Smooth muscle cell (in vitro differentiated cells): Measurements from ENCODE around the gene KREMEN1. TPM values are rescaled to one million over a fixed set of nuclear protein-coding genes. Genes with fewer than 3 reads are reported as not detected.

Source experiments
- DNase-seq: peaks from one replicate; lab custom pipeline; 2025; ENCODE audit not compliant: unreplicated experiment; lab: John Stamatoyannopoulos, UW
- H2AFZ ChIP-seq: fragments of 200-600 bp; sonication (generic); 2 replicates; pipeline ENCODE4 v1.6.0; 2016; ENCODE audit warnings: antibody characterized with exemption, low read depth, mild to moderate bottlenecking
- H3F3A ChIP-seq: fragments of 200-600 bp; sonication (generic); 2 replicates; pipeline ENCODE4 v1.6.0; 2017; ENCODE audit warnings: antibody characterized with exemption, low read depth
- H3K27ac ChIP-seq: fragments of 200-600 bp; sonication (generic); 2 replicates; pipeline ENCODE4 v1.5.1; 2016; ENCODE audit warnings: low read depth, mild to moderate bottlenecking
- H3K27me3 ChIP-seq: fragments of 200-600 bp; sonication (generic); 2 replicates; pipeline ENCODE4 v1.6.1; 2016; ENCODE audit warnings: low read depth, mild to moderate bottlenecking
- H3K36me3 ChIP-seq: fragments of 200-600 bp; sonication (generic); 2 replicates; pipeline ENCODE4 v1.5.1; 2016; ENCODE audit warnings: low read depth
- H3K4me1 ChIP-seq: fragments of 200-600 bp; sonication (generic); 2 replicates; pipeline ENCODE4 v1.5.1; 2016; ENCODE audit warnings: low read depth
- H3K4me2 ChIP-seq: fragments of 200-600 bp; sonication (generic); 2 replicates; pipeline ENCODE4 v1.6.0; 2016; ENCODE audit warnings: mild to moderate bottlenecking
- H3K4me3 ChIP-seq: fragments of 200-600 bp; sonication (generic); 2 replicates; pipeline ENCODE4 v1.5.1; 2016; ENCODE audit warnings: mild to moderate bottlenecking
- H3K79me2 ChIP-seq: fragments of 200-600 bp; sonication (generic); 2 replicates; pipeline ENCODE4 v1.6.0; 2016; ENCODE audit warnings: low read depth, mild to moderate bottlenecking
- H3K9ac ChIP-seq: fragments of 200-600 bp; sonication (generic); 2 replicates; pipeline ENCODE4 v1.6.0; 2016; ENCODE audit warnings: low read depth
- H3K9me3 ChIP-seq: fragments of 200-600 bp; sonication (generic); replicated peaks from 2 replicates; pipeline ENCODE4 v1.5.1; 2016; ENCODE audit warnings: low read depth
- H4K20me1 ChIP-seq: fragments of 200-600 bp; sonication (generic); 2 replicates; pipeline ENCODE4 v1.6.0; 2016; ENCODE audit warnings: low read depth
- CTCF ChIP-seq: fragments of 200-600 bp; sonication (generic); IDR thresholded peaks from 2 replicates; pipeline ENCODE4 v1.5.1; 2017; ENCODE audit warnings: borderline replicate concordance, mild to moderate bottlenecking, antibody characterized with exemption; ENCODE audit not compliant: insufficient read depth, poor library complexity, severe bottlenecking
- WGBS: methylation state at CpG from one replicate; pipeline ENCODE4 v1.1.7; 2016; ENCODE audit warnings: low lambda C conversion rate; 5-methylcytosine and 5-hydroxymethylcytosine counted together
- polyA plus RNA-seq: library from polyadenylated mRNA; unstranded; fragments of >200 nt; fragmentation: Nextera tagmentation; extraction: Ambion mirVana; gene quantifications from 2 replicates; pipeline ENCODE4 v1.2.1, GENCODE V29; 2016
- total RNA-seq: library from RNA; depleted of rRNA; stranded (reverse); fragments of >200 nt; gene quantifications from 2 replicates; pipeline ENCODE4 v1.2.3, GENCODE V29; 2014

Gene KREMEN1
- total and polyA plus RNA-seq, 2 experiments from 2014 or later: 6.0 to 6.8 TPM

DNA sequence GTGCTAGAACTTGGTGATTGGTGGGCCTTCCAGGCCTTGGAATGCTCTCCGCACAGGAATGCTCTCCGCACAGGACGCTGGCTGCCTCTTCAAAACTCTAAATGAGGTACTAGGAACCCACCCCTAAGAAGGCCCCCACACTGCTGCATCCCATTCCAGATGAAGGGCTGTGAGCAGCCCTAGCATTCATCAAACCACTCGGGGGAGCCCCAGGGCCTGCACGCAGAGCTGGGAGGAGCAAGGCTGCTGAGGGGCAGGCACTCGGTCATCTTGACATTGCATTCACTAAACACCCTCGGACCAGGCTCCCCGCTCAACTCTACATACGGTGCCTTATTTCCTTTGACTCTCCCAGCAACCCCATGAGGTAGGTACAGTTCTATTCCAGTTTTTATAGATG, 83.7 kb downstream of the KREMEN1 start:
- no peak overlapping the region for H3K27ac ChIP-seq
- H3K36me3 ChIP-seq: no peaks in the 10 kb centered on the region
- H3K79me2 ChIP-seq: no peaks in the 10 kb centered on the region
- peaks cover 5% of the 10 kb centered on the region for H3K27me3 ChIP-seq
- H3K4me2 ChIP-seq: no peak overlapping the region
- H3K9ac ChIP-seq: no peak overlapping the region
- 70% methylated on average over 8 of the region's 9 CpGs for WGBS
- H2AFZ ChIP-seq: no peak overlapping the region
- H3F3A ChIP-seq: no peaks in the 10 kb centered on the region
- TF ChIP-seq CTCF: no peak
- H4K20me1 ChIP-seq: no peaks in the 10 kb centered on the region
- H3K4me1 ChIP-seq: peaks cover 18% of the 10 kb centered on the region
- no peaks in the 10 kb centered on the region for H3K9me3 ChIP-seq
- no peak overlapping the region for H3K4me3 ChIP-seq
- no peak for DNase-seq

- WGBS: 94% methylated on average over 11 of the region's 11 CpGs
- H3K27ac ChIP-seq: no peak overlapping the region
- TF ChIP-seq CTCF: no peak
- H3F3A ChIP-seq: no peaks in the 10 kb centered on the region
- H3K9ac ChIP-seq: no peak overlapping the region
- no peaks in the 10 kb centered on the region for H3K9me3 ChIP-seq
- no peak for DNase-seq
- H3K4me3 ChIP-seq: no peak overlapping the region
- H3K36me3 ChIP-seq: no peaks in the 10 kb centered on the region
- H4K20me1 ChIP-seq: no peaks in the 10 kb centered on the region
- peaks cover 5% of the 10 kb centered on the region for H3K27me3 ChIP-seq
- no peak overlapping the region for H2AFZ ChIP-seq
- peaks cover 6% of the 10 kb centered on the region for H3K4me1 ChIP-seq
- H3K79me2 ChIP-seq: no peaks in the 10 kb centered on the region
- no peak overlapping the region for H3K4me2 ChIP-seq
Observed at GRCh38 chr22:29157759-29158535, 85.1 kb downstream of the KREMEN1 start.

DNA sequence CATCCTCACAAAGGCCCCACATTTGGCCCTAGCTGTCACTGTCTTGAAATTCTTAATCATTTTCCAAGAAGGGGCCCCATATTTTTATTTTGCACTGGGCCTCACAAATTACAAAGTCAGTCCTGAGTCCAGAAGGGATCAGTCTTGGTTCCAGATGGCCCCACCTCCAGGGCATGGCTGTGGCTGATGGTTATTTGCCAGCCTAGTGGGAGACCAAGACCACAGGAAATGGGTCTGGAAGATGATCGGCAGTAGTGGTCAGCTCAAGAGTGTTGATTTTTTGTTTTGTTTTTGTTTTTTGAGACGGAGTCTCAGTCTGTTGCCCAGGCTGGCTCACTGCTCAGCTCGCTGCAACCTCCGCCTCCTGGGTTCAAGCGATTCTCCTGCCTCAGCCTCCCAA, 85.7 kb downstream of the KREMEN1 start:
- Histone ChIP-seq H3K27me3 (peaks cover 5% of the 10 kb centered on the region), H3K9ac (no peak overlapping the region), H3K9me3 (no peaks in the 10 kb centered on the region), H3K4me1 (peaks cover 5% of the 10 kb centered on the region), H3K79me2 (no peaks in the 10 kb centered on the region), H3K4me3 (no peak overlapping the region), H3K36me3 (no peaks in the 10 kb centered on the region), H3K4me2 (no peak overlapping the region), H2AFZ (no peak overlapping the region), H3F3A (no peaks in the 10 kb centered on the region), H3K27ac (no peak overlapping the region), H4K20me1 (no peaks in the 10 kb centered on the region)
- TF ChIP-seq CTCF: no peak
- WGBS: 91% methylated on average over 5 of the region's 5 CpGs
- no peak for DNase-seq

DNA sequence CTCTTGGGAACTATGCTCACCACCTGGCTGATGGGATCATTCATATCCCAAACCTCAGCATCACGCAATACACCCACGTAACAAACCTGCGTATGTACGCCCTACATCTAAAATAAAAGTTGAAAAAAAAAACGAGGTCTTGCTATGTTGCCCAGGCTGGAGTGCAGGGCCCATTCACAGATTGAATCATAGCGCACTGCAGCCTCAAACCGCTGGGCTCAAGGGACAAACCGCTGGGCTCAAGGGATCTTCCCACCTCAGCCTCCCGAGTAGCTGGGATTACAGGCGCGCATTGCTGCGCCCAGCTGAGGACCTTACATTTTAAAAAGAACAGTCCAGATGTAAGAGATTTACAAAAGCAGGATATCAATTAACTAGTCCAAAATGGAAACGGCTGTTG, 91.0 kb downstream of the KREMEN1 start:
- no peak overlapping the region for H3K27ac ChIP-seq
- TF ChIP-seq CTCF: no peak
- no peak overlapping the region for H2AFZ ChIP-seq
- no peaks in the 10 kb centered on the region for H3K9me3 ChIP-seq
- H3F3A ChIP-seq: no peaks in the 10 kb centered on the region
- no peaks in the 10 kb centered on the region for H3K4me1 ChIP-seq
- 97% methylated on average over 13 of the region's 13 CpGs for WGBS
- H3K79me2 ChIP-seq: no peaks in the 10 kb centered on the region
- H3K36me3 ChIP-seq: no peaks in the 10 kb centered on the region
- H3K4me3 ChIP-seq: no peak overlapping the region
- no peaks in the 10 kb centered on the region for H4K20me1 ChIP-seq
- H3K4me2 ChIP-seq: no peak overlapping the region
- peaks cover 5% of the 10 kb centered on the region for H3K27me3 ChIP-seq
- DNase-seq: no peak
- H3K9ac ChIP-seq: no peak overlapping the region
